Measurements from ENCODE around the gene KLF15.

KLF15 gene

DNA sequence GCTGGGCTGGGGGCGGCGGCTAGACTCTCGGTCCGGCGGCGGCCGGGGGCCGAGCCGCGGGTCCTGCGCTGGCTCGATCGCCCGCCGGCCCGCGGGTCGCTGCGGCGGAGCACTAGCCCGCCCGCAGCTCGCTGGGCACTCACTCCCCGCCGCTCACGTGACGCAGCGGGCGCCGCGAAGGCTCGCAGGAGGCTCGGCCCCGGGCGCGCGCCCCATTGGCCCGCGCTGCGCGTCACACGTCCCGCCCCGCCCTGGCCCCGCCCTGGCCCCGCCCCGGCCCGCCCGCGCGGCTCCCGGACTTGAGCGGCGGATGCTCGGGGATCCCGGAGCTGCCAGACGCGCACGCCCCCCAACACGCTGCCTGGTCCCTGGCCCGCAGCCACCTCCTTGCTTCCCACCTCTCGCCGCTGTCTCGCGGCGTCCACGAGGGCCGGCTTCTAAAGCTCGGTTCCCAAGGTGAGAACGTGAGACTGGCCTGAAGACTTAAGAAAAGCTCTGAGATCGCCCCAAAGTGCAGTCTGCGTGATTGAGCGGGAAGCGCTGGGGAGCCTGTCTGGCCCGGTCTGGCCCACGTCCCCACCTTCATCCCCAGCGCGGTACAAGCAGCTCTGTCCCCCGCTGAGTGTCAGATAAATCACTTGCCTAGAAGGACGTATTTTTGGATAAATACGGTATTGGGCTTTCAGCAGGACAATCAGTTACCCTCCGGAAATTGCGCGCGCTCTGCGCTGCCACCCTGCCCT lies at the start of gene KLF15:
Gene KLF15, minus strand, starts transcription at position 114 of the 743 bp plus-strand sequence. CDS start 4,486 bp downstream, outside the sequence.
- DNase-seq: peak; percentile 67

DNA sequence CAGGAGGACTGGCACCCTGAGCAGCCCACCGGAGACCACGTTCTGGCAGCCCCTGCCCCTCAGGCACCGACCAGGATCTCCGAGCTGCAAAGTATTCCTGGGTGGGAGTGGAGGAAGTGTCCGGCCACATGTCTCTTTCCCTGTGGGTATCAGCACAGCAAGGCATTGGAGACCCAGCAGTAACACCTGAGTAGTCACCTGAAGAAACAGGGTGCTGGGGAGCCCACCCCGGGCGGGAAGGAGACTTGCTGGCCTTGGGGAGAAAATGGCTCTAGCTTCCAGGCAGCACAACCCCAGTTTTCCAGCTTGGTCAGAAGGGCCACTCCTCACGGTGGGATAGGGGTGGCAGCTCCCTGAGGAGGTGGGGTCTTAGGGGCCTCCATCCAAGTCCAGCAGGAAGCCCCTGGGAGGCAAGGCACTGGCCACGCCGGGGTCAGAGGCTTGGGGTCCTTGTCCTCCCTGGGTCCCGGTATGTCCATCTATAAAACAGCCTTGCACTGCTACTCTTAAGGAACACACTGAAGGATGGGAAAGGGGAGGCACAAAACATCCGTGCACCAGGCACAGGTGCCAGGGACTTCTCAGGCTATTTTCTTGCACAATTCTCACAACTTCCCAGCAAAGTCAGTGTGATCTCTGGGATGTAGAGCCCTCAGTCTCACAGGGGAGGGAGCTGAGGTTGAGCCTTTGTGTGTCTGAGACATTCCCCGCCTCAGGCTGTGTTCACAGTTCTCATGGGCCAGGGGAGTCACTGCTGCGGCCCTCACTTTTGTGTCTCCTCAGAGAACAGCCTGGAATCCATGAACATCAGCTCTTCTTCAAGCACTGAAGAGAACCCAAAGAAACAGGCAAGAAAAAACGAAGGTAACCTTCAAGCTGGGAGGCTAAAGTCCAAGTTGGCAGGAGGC lies 49.4 kb upstream of the KLF15 start:
- no peak for DNase-seq

DNA sequence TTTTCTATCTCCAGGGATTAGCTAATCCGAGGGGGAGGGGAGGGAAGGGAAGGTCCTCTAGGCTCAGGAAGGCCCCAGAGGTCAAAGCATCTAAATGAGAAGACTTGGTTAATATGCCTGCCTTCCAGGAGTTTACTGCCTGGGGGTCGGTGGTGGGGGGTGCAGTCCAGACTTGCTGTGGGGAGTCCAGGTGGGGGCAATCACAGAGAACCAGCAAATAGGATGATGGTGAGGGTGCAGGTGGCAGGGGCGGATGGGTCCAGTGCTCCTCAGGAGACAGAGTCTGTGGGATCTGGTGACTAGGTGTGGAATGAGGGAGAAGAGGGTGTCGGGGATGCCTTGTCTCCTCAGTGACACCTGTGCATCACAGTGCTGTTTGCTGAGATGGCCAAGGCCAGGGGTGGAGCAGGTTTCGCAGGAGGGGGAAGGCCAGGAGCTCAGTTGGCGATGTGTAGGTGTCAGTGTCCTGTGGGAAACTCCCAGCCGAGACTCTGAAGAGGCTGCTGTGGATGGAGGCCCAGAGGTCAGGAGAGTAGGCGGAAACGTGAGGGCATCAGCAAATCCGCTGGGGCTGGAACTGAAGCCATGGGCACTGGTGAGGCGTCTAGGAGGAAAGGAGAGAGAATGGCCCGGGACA lies 45.6 kb upstream of the KLF15 start:
- DNase-seq: no peak

DNA sequence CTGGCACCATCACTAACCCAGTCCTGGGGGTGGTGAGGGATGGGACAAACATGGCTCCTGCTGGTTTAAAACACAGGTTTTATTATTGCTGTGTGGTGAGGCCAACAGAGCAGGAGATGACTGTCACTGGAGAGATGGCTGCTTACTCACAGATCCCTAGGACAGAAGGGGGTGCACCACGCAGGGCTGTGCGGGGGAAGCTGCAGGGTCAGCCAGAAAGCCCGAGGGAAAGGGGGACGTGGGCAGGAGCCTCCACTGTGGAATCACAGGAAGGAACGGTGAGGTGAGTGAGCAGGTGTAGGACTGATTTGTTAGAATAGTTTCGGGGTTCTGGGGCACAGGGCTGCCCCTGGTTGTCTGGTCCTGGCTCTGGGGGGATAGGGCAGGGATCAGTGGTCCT lies 45.0 kb upstream of the KLF15 start:
- DNase-seq: no peak

DNA sequence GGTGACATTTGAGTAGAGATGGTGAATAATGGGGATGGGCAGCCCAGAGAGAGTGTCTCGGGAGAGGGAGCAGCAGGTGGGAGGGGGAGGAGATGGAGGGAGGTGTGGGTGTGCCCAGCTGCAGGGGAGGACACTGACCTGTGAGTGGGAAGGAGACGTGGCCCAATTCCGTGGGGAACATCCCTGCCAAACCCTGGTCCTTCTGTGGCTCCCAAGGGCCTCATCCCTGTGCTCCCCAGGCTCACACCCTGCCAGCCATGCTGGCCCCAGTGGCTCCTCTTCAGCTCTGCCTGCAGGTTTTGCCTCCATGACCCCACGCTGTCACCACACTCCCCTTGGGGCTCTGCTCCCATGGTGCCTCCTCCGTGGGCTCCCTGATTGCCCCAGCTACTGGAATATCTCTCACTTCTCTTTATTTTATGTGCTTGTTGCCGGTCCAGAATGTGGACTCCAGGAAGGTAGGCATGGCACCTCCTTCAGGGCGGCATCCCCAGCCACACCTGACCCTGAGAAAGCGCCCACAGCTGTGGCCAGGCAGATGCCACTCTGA lies 44.5 kb upstream of the KLF15 start:
- DNase-seq: no peak

DNA sequence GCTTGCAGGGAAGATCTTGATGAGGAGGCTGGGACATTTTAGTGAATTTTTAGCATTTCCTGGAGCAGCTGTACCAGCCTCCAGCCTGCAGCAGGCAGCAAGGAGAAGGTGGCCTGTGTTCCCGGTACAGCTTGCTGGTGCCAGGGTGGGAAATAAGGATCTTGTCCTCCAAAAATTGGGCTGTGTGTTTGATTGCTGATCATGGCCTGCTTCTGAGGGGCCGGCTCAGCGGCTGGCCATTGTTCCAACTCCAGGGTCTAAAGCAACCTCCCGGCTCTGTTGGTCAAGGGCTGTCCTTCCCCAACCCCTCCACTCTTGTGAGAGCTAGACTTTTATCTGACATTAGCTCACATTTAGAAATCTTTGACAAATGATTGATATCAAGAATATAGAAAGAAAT lies 42.5 kb upstream of the KLF15 start:
- no peak for DNase-seq

DNA sequence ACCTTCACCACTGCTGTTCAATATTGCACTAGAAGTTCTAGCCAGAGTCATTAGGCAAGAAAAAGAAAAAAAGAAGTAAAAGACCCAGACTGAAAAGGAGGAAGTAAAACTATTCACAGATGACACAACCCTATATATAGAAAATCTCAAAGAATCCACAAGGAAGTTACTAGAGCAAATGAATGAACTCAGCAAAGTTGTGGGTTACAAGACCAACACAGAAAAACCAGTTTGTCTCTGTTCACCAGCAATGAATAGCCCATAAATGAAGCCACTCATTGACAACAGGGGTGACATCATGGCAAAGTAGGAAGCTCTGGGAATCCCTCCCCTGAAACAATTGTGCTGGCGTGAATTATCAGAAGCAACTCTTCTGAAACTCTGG lies 42.1 kb upstream of the KLF15 start:
- DNase-seq: no peak

DNA sequence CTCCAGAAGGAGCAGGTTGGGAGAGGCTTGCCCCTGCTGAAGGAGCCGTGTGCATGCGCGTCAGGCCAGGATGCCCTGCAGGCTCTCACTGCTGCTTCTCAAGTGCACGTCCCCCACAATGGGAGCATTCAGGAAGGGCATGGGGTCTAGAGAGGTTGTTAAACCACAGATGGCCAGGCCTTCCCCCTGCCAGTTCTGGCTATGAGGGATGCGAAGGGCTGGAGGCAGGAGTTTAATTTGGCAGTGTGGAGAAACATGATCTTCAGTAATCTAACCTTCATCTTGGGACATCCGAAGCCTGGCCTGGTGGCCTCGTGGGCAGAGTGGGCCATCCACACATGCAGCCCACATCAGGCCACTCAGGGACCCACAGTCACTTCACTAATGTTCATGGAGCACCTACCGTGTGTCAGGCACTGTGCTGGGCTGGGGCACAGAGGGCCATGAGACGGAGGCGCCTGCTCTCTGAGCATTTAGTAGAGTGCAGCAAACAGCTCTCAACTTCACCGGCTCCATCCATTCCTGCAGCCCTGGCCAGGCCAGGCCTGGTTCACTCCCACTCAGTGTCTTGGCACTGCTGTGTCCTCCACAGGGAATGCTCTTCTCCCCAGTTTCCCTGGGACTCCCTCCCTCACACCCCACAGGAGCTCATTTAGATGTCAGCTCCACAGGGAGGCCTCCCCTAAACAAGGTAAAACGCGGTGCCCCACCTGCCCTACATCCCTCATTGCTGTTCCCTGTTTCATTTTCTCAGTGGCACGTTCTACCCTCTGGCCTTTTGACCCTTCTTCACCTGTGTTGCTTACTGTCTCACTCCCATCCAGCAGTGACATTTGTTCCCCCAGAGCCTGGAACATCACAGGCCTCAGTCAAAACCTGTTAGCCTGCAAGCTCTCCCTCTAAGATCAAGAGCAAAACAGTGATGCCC lies 41.5 kb upstream of the KLF15 start:
- no peak for DNase-seq

DNA sequence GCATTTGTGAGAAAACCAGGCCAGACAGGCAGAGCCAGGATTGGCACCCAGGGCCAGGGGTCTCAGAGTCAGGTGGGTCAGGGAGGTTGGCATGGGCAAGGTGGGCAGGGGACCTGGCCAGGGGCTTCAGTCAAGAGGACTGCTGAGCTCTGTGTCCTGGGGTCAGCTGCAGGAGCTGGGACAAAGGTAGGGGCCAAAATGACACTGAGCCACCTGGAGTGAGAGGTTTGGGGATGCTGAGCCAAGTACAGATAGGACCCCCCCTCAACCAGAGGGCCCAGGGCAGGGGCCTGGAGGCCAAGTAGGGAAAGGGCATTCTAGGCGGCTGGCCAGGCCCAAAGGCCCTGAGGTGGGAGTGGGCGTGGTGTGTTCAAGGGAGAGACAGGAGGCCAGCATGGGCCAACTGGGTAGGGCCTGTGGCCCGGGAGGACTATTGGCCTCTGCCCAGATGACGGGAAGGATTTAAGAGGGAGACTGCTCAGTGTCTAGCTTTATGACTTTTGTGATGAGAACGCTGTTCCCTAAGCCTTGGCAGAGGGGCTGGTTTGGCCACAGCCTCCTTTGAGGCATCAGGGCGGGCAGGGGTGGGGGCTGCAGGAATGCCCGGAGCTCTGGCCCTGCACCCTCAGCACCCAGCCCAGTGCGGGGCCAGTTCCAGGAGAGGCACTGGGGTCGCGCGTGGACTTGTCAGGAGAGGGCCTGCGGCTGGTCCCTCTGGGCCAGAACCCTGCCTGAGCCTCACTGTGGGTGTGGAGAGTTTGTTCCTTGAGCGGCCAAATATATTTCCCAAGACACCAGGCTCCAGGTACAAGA lies 40.6 kb upstream of the KLF15 start:
- DNase-seq: no peak

DNA sequence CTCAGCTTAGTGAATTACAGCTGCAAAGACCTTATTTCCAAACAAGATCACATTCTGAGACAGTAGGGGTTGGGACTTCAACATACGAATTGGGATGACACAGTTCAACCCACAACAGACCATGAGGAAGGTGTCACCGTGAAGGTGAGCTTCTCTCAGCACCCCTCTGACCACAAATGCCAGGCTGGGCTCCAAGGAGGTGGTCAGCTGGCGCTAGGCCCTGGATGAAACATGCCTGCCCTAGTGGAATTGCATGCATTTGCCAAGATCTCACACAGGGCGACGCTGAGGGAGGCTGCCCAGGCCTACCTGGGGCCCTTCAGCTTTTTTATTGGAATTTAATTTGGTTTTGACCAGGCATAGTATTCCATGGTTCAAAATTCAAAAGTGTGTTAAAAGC lies 39.3 kb upstream of the KLF15 start:
- DNase-seq: no peak

DNA sequence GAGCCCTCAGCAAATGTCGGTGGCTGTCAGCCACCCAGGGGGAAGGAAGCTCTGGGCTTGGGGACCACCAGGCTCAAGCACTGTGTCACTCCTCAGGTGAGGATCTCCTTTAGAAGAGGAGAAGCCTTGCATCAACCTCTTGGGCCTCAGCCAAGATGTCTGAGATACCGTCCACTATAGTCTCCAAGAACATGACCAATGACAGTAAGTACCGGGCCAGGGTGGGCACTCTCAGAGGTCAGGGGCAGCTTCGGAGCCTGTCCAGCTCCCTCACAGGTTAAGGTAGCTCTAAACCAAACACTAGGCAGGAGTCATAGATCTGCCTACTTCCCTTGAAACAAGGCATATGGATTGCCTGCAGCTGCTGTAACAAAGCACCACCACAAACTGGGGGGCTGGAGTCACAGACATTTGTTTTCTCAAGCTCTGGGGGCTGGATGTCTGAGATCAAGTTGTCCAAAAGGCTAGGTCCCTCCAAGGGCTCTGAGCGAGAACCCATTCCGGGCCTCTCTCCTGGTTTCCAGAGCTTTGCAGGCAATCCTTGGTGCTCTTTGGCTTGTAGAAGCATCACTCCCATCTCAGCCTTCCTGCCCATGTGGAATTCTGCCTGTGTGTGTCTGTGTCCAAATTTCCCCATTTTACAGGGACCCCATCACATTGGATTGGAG lies 38.8 kb upstream of the KLF15 start:
- DNase-seq: no peak

DNA sequence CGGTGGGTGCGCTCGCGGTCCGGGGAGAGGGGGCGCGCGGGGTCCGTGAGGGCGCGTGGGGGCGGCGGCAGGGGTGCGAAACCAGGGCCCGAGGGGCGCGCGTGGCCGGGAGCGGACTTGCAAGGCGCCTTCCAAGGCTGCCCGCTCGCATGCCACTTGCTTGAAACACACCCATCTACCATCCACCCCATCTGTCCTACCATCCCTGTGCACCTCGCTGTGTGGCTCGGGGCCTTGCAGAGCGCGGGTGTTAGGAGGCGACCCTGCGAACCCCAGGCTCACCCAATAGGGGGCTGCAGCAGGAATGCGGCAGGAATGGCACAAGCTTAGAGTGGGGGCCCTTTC lies 37.7 kb upstream of the KLF15 start:
- DNase-seq: no peak

DNA sequence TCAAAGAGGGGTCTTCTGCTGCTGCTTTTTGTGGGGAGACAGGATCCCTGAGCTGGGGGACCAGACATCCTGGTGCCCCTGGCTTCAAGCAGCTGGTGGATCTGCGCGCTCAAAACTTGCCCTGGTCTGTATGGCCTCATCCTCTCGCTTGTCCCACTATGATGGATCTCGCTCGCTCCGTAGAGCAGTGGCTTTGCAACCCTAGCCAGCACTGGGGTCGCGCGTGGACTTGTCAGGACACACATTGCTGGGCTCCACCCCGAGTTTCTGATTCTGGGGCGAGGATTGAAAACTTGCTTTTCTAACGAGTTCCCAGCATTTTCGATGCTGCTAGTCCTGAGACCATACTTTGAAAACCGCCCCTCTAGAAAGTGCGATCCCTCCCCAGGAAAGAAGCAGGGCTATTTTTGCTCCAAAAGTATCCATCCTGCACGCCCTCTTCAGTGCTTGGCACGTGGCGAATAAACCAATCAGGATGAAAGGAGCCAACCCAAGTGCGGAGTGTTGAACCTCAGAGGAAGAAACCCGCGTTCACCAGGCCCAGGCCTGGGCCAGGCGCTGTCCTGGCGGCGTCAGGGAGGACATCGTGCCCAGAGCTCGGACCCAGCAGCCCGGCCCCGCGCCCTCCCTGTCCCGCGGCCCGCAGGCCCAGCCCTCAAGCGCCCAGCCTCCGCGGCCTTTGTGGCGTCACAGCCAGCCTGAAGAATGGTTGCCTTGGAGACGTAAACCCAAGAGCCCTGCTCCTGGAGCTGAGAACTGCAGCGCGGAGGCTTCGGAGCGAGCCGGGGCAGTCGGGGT lies 37.2 kb upstream of the KLF15 start, which contains the start of gene CFAP100:
Gene CFAP100, plus strand, starts transcription at position 731 of the 798 bp plus-strand sequence. CDS start 1,092 bp downstream, outside the sequence.
- DNase-seq: no peak

DNA sequence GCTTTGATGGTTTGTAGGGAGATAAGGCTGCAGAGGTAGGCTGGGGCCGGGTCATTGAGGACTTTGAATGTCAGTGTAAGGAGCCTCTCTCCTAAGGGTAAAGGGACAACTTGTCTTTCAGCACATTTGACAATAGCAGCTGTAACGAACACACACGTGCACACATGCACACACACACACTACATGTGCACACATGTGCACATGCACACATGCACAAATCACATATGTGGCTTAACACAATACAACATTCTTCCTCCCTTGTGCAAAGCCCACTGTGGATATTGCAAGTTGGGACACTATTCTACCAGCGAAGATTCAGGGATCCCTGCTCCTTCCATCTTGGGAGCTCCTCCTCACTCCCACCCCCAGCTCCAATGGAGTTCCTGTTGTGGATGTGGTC lies 36.4 kb upstream of the KLF15 start:
- no peak for DNase-seq

DNA sequence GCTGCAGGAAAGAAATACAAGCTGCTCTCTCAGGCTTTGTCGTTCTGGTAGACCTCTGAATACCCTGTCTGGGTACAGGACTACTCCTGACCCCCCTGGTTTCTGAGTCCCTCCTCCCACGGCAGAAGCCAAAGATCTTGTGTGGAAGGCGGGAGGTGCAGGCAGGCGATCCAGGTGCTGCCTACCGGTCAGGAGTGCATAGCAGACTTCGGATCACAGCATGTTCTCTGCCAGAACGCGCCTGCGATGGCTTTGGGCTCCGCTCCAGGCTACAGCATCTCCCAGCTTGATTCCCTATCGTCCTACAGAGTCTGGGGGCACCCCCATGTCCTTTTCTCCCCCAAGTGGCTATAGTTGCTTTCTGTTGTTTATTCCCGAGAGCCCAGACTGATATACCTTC lies 35.0 kb upstream of the KLF15 start:
- no peak for DNase-seq

DNA sequence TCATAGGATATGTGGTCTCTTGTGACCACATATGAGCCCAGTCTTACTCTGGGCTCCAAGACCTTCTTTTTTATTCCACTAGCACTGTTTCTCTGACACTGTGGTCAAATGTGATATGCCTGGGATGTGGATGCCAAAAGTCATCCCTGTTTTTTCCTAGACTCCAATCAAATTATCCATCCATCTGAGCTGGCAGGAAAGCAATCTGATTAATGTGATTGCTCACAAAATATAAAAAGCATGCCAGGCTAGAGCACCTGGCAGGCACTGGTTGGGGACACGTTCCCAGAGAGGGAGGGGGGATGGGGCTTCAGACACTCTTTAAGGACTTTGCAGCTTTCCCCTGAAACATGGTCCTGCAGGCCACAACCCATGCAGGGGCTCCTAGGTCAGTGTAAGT lies 34.4 kb upstream of the KLF15 start:
- no peak for DNase-seq

DNA sequence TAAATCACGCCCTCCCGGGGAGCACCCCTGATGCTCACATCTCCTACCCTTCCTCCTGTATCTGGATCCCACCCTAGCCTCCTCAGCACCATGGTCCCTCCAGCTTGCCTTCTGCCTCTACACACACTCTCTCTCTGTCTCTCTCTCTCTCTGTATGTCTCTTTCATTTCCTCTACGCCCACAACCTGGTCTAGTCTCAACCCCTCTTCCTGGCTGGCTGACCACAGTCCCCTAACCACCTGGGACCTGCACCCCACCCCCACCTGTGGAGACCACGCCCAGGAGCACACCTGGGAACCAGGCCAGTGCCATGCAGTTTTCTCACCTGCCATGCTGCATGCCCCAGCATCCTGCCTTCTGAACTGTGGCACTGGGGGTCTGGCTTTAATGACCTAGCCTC lies 33.5 kb upstream of the KLF15 start:
- DNase-seq: no peak

DNA sequence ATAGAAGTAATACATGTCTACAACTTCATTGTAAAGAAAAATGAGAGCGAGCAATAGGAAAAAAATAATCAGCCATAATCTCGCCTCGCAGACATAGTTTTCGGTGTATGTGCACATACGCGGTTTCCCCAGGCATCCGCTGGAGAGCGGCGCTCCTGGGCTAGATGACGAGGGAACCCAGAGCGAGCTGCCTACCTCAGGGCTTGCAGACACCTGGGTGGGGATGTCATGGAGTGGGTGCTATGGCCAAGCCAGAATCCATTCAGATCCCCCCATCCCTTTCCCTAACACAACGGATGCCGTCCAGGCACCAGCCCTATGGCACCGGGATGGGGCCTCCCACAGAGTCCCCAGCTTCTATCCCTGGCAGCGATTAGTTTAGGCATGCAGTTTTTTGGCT lies 33.0 kb upstream of the KLF15 start:
- no peak for DNase-seq

DNA sequence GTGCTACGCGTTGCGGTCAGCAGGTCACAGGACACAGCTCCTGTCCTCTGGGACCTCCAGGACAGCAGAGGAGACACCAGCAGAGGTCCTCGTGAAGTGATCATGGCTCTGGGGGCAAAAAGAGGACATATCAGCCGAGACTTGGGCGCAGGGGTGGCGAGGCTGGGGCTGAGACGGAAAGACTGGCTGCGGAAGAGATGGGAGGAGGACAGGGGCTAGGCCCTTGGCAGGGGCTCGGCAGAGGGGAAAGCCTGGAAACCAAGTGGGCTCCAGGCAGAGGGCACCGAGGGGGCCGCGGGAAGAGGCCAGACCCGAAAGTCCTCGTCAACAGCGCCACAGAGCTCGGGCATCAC lies 32.6 kb upstream of the KLF15 start:
- DNase-seq: no peak

Data from stimulated activated CD4-positive, alpha-beta T cell treated with anti-CD3 and anti-CD28 coated beads, Interleukin-1b, Interleukin-23, amount 100 ng/mL, for 48 hours (primary cell).